ENCODE measurements around the gene IL22RA2.

DNA sequence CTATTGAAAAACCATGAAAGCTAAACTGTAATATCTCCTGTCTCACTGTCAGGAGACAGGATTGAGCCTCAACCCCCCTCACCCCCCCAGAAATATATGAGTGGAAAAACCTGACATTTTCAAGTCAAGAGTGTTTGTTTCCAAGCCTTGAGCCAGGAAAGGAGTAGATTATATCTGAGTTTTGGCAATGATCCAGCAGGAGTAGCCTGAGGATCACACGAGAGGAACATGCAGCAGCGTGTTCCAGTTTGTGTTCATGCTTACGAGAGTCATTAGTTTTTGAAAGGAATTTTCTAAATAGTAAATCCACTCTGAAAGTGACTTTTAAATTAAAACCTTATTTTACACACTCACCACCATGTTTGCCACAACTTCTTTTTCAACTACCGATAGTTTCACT is 15.8 kb downstream of the IL22RA2 start:
- TF ChIP-seq POLR2AphosphoS5 (IDR thresholded peaks at IDR 0.05; ENCODE audit: control insufficient read depth, insufficient read depth, low read depth, low read length): no peak
- TF ChIP-seq, protein P1, sequence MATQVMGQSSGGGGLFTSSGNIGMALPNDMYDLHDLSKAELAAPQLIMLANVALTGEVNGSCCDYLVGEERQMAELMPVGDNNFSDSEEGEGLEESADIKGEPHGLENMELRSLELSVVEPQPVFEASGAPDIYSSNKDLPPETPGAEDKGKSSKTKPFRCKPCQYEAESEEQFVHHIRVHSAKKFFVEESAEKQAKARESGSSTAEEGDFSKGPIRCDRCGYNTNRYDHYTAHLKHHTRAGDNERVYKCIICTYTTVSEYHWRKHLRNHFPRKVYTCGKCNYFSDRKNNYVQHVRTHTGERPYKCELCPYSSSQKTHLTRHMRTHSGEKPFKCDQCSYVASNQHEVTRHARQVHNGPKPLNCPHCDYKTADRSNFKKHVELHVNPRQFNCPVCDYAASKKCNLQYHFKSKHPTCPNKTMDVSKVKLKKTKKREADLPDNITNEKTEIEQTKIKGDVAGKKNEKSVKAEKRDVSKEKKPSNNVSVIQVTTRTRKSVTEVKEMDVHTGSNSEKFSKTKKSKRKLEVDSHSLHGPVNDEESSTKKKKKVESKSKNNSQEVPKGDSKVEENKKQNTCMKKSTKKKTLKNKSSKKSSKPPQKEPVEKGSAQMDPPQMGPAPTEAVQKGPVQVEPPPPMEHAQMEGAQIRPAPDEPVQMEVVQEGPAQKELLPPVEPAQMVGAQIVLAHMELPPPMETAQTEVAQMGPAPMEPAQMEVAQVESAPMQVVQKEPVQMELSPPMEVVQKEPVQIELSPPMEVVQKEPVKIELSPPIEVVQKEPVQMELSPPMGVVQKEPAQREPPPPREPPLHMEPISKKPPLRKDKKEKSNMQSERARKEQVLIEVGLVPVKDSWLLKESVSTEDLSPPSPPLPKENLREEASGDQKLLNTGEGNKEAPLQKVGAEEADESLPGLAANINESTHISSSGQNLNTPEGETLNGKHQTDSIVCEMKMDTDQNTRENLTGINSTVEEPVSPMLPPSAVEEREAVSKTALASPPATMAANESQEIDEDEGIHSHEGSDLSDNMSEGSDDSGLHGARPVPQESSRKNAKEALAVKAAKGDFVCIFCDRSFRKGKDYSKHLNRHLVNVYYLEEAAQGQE (IDR thresholded peaks at IDR 0.05; ENCODE audit: borderline replicate concordance): no peak
- TF ChIP-seq, protein P1 (CRISPR knock-in tag; IDR thresholded peaks at IDR 0.05; ENCODE audit: low read depth): no peak
- no peak for TF ChIP-seq SMAD3 (CRISPR knock-in tag; conservative IDR thresholded peaks at IDR 0.05)

All from K562 (cell line).